Spleen (tissue), 11 donors: ENCODE results near the gene ZNF507. TPM values are rescaled to one million over a fixed set of nuclear protein-coding genes. Genes with fewer than 3 reads are reported as not detected.
A peak's percentile ranks its signal among the peaks of the same experiment; 100 is the strongest.

Experiments used
- DNase-seq: peaks from one replicate; pipeline ENCODE4 v3.0.0-alpha.2; 2020
- H3K27ac ChIP-seq, 8 donors: fragments of 200-600 bp; sonication (generic) in 7 of 8; 1 replicate in 4 of 8; 2 replicates in 4 of 8; pipeline versions ENCODE4 v1.5.0 to v1.8.0; 2016 to 2021; ENCODE audit warnings: inconsistent platforms in 4 of 8, mild to moderate bottlenecking in 4 of 8, moderate library complexity in 1 of 8
- H3K27me3 ChIP-seq, 7 donors: fragments of 200-600 bp; sonication (generic) in 6 of 7; replicated peaks in 1 of 7; 1 replicate in 4 of 7; 2 replicates in 3 of 7; pipeline versions ENCODE4 v1.5.0 to v1.8.0; 2016 to 2021; ENCODE audit warnings: inconsistent platforms in 3 of 7, mild to moderate bottlenecking in 1 of 7
- H3K36me3 ChIP-seq, 6 donors: fragments of 200-600 bp; sonication (generic) in 5 of 6; 1 replicate in 4 of 6; 2 replicates in 2 of 6; pipeline versions ENCODE4 v1.5.0 to v1.8.0; 2016 to 2021; ENCODE audit warnings: inconsistent platforms in 2 of 6
- H3K4me1 ChIP-seq, 6 donors: fragments of 200-600 bp; sonication (generic) in 5 of 6; 1 replicate in 3 of 6; 2 replicates in 3 of 6; pipeline versions ENCODE4 v1.5.0 to v1.8.0; 2016 to 2021; ENCODE audit warnings: inconsistent platforms in 3 of 6
- H3K4me3 ChIP-seq, 8 donors: fragments of 200-600 bp; sonication (generic) in 7 of 8; 1 replicate in 4 of 8; 2 replicates in 4 of 8; pipeline versions ENCODE4 v1.5.0 to v1.8.0; 2016 to 2021; ENCODE audit warnings: inconsistent platforms in 4 of 8, mild to moderate bottlenecking in 4 of 8, moderate library complexity in 2 of 8
- H3K9me3 ChIP-seq, 8 donors: fragments of 200-600 bp; sonication (generic) in 7 of 8; 1 replicate in 4 of 8; 2 replicates in 4 of 8; pipeline versions ENCODE4 v1.5.0 to v1.8.0; 2016 to 2021; ENCODE audit warnings: inconsistent platforms in 4 of 8
- POLR2A ChIP-seq, 3 donors: fragments of 450-650 bp; IDR thresholded peaks; one replicate each; pipeline ENCODE4 v1.5.1; 2017; ENCODE audit warnings: antibody characterized with exemption in 3 of 3, mild to moderate bottlenecking in 1 of 3
- POLR2AphosphoS5 ChIP-seq, 3 donors: sonication (generic); formaldehyde crosslinking; IDR thresholded peaks; one replicate each; pipeline ENCODE4 v1.5.1; 2017; ENCODE audit warnings: antibody characterized with exemption in 3 of 3
- WGBS, 5 donors: extraction: QIAGEN DNeasy Blood & Tissue Kit in 3 of 5; methylation state at CpG; one replicate each; pipeline versions ENCODE4 v1.1.5 to v1.1.7; 2013 to 2018; 5-methylcytosine and 5-hydroxymethylcytosine counted together
- intact Hi-C: fragments of 100-400 bp; cut with DNase I; formaldehyde crosslinking; loops from one replicate; pipeline ENCODE4 v1.15.0; 2023; ENCODE audit warnings: low total_unique reads
- polyA plus RNA-seq, 3 donors: library from polyadenylated mRNA; stranded (reverse); fragments of 200-250 nt; gene quantifications; one replicate each; pipeline ENCODE4 v1.2.1, GENCODE V29; 2013
- total RNA-seq, 7 donors: library from RNA; depleted of rRNA in 3 of 7; stranded (reverse); fragments of >200 nt in 3 of 7; fragmentation: NEBNext Ultra II Directional in 4 of 7; extraction: Animal tissue kit (Norgen Biotek cat#: 25700) in 4 of 7; gene quantifications; one replicate each; pipeline versions ENCODE4 v1.1.0 to v1.2.1, GENCODE V29; 2016 to 2021
- TF ChIP-seq, protein P1 (sequence below), 11 experiments: fragments of 200-600 bp in 7 of 11; fragments of 450-650 bp in 4 of 11; sonication (generic) in 4 of 11; IDR thresholded peaks in 8 of 11; conservative IDR thresholded peaks in 3 of 11; 1 replicate in 7 of 11; 2 replicates in 4 of 11; pipeline versions ENCODE4 v1.4.0 to v1.8.0; 2016 to 2021; ENCODE audit warnings: antibody characterized with exemption in 11 of 11, inconsistent platforms in 4 of 11, mild to moderate bottlenecking in 1 of 11
- donor health status: healthy with polysubstance abuse.
- donor health status: DM: no; HTN: no; CAD: no; lungs with moderate emphysema.
- donor health status: DM: no; HTN: no; CAD: no.
- donor health status: Bipolar disorder and iron deficiency.
- donor health status: healthy.
- donor health status: DM: no; HTN: no; CAD: no.
- donor health status: DM: yes; HTN: yes; CAD: no.

ZNF507 gene
- total and polyA plus RNA-seq, 10 donors = 3.6 to 31.4 (median 23.7) TPM

DNA sequence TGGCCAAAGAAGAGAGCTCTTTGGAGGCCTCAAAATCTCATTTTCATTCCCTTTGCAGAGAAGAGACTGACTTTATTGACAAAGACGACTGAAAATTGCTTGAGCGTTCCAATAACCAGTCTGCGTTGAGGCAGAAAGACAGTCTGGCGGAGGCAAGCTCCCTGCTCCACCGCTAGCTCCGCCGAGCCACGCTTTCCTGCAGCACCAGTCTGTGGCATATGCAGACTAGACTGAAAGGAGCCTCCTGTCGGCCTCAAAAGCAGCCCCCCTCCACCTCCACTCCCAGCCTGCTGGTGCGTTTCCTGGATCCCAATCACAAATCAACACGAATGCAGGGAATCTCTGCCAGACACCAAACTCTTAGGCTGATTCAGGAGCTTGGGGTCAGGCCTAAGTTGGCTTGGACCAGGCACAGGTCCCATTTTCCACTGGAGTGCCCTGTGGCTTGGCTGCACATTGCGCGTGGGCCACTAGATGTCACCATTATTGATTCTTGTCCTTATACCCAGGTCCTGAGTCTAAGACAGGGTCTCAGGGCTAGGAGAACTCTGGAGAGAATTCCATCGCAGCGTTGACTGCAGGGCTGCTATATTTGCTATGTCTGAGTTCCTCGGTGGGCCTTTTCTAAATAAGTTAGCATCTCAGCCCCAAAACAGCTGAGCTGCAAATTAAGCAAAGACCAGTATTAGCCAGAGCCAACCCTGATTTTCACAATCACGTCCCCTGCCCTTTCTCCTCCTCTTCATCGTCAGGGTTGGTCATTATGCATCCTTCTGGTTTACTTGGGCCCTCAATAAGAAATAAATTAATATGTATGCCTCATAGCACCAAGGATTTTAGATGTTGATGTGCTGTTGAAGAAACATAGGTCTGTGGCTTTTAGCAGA, 5.2 kb upstream of the ZNF507 start:
- H3K27me3 ChIP-seq = peaks cover 0 to 37% (median 0%) of the 10 kb centered on the region in 7 donors
- intact Hi-C loops = loop anchor here (10.0 kb wide), 1 partner anchor 65 kb away; the partner anchor contains the start of gene DPY19L3
- peaks cover 0 to 11% (median under 1%) of the 10 kb centered on the region in 6 donors for H3K4me1 ChIP-seq
- no peaks in the 10 kb centered on the region for H3K9me3 ChIP-seq
- 63 to 68% (median 67%) methylated on average over 18 of the region's 18 CpGs for WGBS, 5 donors
- no peak overlapping the region for H3K4me3 ChIP-seq
- TF ChIP-seq, protein P1, sequence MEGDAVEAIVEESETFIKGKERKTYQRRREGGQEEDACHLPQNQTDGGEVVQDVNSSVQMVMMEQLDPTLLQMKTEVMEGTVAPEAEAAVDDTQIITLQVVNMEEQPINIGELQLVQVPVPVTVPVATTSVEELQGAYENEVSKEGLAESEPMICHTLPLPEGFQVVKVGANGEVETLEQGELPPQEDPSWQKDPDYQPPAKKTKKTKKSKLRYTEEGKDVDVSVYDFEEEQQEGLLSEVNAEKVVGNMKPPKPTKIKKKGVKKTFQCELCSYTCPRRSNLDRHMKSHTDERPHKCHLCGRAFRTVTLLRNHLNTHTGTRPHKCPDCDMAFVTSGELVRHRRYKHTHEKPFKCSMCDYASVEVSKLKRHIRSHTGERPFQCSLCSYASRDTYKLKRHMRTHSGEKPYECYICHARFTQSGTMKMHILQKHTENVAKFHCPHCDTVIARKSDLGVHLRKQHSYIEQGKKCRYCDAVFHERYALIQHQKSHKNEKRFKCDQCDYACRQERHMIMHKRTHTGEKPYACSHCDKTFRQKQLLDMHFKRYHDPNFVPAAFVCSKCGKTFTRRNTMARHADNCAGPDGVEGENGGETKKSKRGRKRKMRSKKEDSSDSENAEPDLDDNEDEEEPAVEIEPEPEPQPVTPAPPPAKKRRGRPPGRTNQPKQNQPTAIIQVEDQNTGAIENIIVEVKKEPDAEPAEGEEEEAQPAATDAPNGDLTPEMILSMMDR (IDR thresholded peaks at IDR 0.05 in 8 of 11, conservative IDR thresholded peaks at IDR 0.05 in 3 of 11) = peak; percentile 25 to 81 (median 72)
- no peak for TF ChIP-seq POLR2AphosphoS5 (IDR thresholded peaks at IDR 0.05)
- no peak for TF ChIP-seq POLR2A (IDR thresholded peaks at IDR 0.05)
- H3K27ac ChIP-seq = no peak overlapping the region
- H3K36me3 ChIP-seq = no peaks in the 10 kb centered on the region
- peak; percentile 81 for DNase-seq

DNA sequence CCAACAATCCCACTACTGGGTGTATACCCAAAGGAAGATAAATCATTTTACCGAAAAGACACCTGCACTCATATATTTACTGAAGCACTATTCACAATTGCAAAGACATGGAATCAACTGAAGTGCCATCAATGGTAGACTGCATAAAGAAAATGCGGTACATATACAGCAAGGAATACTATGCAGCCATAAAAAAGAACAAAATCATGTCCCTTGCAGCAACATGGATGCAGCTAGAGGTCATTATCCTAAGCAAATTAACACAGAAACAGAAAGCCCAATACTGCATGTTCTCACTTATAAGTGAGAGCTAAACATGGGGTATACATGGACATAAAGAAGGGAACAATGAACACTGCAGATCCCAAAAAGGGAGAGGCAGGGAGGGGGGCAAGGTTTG, 2.7 kb upstream of the ZNF507 start:
- TF ChIP-seq POLR2A (IDR thresholded peaks at IDR 0.05) (no peak), POLR2AphosphoS5 (IDR thresholded peaks at IDR 0.05) (no peak)
- TF ChIP-seq, protein P1 (IDR thresholded peaks at IDR 0.05 in 8 of 11, conservative IDR thresholded peaks at IDR 0.05 in 3 of 11) = no peak
- H3K4me1 ChIP-seq = peaks cover 14 to 35% (median 19%) of the 10 kb centered on the region in 6 donors
- H3K9me3 ChIP-seq = no peaks in the 10 kb centered on the region
- no peak for DNase-seq
- WGBS, 5 donors = 85 to 100% (median 97%) methylated on average over 2 of the region's 2 CpGs
- intact Hi-C loops = loop anchor here (10.0 kb wide), 1 partner anchor 62 kb away; the partner anchor contains the start of gene DPY19L3
- peaks cover 0 to 3% (median 1%) of the 10 kb centered on the region in 6 donors for H3K36me3 ChIP-seq
- peaks cover 0 to 41% (median 0%) of the 10 kb centered on the region in 7 donors for H3K27me3 ChIP-seq
- no peak overlapping the region for H3K4me3 ChIP-seq
- no peak overlapping the region for H3K27ac ChIP-seq

DNA sequence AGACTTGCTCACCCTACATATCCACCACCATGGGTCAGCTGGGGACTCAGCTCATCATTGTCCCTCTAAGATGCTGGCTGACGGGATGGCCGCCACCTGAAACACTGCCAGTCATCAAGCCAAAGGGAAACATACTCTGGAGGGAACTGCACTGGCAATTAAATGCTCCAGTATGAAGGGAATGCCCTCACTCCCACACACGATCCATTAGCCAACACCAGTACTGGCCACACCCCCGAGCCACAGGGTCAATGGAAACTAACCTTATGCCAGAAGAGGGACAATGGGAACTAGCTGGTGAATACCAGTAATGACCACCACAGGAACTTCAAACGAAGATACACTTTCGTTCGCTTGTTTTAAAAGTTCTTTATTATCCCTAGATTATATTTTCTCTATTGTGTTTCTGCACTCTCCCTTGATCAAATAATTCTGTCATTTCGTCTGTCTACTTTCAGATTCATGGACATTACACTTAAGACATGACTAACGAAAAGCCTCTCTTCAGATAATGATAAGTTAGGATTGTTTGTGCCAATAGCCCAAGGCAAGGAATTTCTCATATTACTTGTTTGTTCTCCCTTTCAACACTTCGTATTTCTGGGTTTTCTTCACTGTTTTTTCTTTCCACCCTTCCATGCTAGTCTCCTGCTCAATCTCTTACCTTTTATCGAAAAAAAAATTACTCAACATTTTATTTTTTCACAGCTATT, 1.7 kb upstream of the ZNF507 start:
- H3K36me3 ChIP-seq = peaks cover 0 to 13% (median 7%) of the 10 kb centered on the region in 6 donors
- no peak for TF ChIP-seq POLR2AphosphoS5 (IDR thresholded peaks at IDR 0.05)
- TF ChIP-seq, protein P1 (IDR thresholded peaks at IDR 0.05 in 8 of 11, conservative IDR thresholded peaks at IDR 0.05 in 3 of 11) = no peak
- H3K27me3 ChIP-seq = peaks cover 0 to 41% (median 0%) of the 10 kb centered on the region in 7 donors
- no peak for DNase-seq
- peaks cover 18 to 45% (median 27%) of the 10 kb centered on the region in 6 donors for H3K4me1 ChIP-seq
- intact Hi-C loops = loop anchor here (10.0 kb wide), 1 partner anchor 61 kb away; the partner anchor contains the start of gene DPY19L3
- no peak overlapping the region for H3K27ac ChIP-seq
- H3K9me3 ChIP-seq = no peaks in the 10 kb centered on the region
- WGBS, 5 donors = 67 to 85% (median 79%) methylated on average over 11 of the region's 11 CpGs
- H3K4me3 ChIP-seq = no peak overlapping the region
